Endothelial cell of umbilical vein (primary cell): Measurements from ENCODE around the gene TBX15. TPM values are rescaled to one million over a fixed set of nuclear protein-coding genes. Genes with fewer than 3 reads are reported as not detected.

Experiments
- BruUV-seq: library from RNA; stranded (reverse); fragments of 400-500 nt; replicated peaks from 2 replicates; lab custom pipeline; 2021; lab: Mats Ljungman, UMichigan
- CTCF ChIA-PET: fragments of 300-600, 350-600 bp; sonication (Branson Sonifier 250); formaldehyde crosslinking; loops from one replicate; lab custom pipeline; 2021; ENCODE audit warnings: antibody characterized with exemption, inconsistent platforms; lab: Charles Lee
- POLR2A ChIA-PET: fragments of 300-600, 350-600 bp; sonication (Branson Sonifier 250); formaldehyde crosslinking; loops from one replicate; lab custom pipeline; 2021; ENCODE audit warnings: antibody characterized with exemption, inconsistent platforms; lab: Charles Lee
- DNase-seq: peaks from one replicate; pipeline ENCODE4 v3.0.0-alpha.2; 2011; ENCODE audit warnings: low read depth, low spot score
- FAIRE-seq: peaks from 2 replicates; lab custom pipeline; 2011; peaks lifted over from hg19 to GRCh38; lab: Jason Lieb, UNC
- H2AFZ ChIP-seq: 2 replicates; pipeline ENCODE4 v1.6.0; 2012; ENCODE audit warnings: low read depth, low read length, control low read depth, inconsistent platforms
- H3K27ac ChIP-seq: 2 replicates; pipeline ENCODE4 v1.5.1; 2011; ENCODE audit warnings: low read depth, mild to moderate bottlenecking, control low read depth, low read length, moderate library complexity; ENCODE audit not compliant: insufficient read depth
- H3K27me3 ChIP-seq, 2 experiments: 2 replicates each; pipeline versions ENCODE4 v1.6.0 to v1.6.1; 2011; ENCODE audit warnings: low read length in 2 of 2, mixed read lengths in 1 of 2; ENCODE audit not compliant: control insufficient read depth in 2 of 2, insufficient read depth in 2 of 2
- H3K36me3 ChIP-seq, 2 experiments: 2 replicates in 1 of 2; 3 replicates in 1 of 2; pipeline ENCODE4 v1.5.1; 2011; ENCODE audit warnings: low read length in 2 of 2, mild to moderate bottlenecking in 1 of 2, moderate library complexity in 1 of 2; ENCODE audit not compliant: control insufficient read depth in 2 of 2, insufficient read depth in 2 of 2; ENCODE audit errors: extremely low read depth in 1 of 2
- H3K4me1 ChIP-seq: 3 replicates; pipeline ENCODE4 v1.5.1; 2011; ENCODE audit warnings: mild to moderate bottlenecking, low read length; ENCODE audit not compliant: control insufficient read depth, insufficient read depth; ENCODE audit errors: extremely low read depth
- H3K4me2 ChIP-seq: 2 replicates; pipeline ENCODE4 v1.6.1; 2011; ENCODE audit warnings: low read length, control low read depth, mixed read lengths; ENCODE audit not compliant: insufficient read depth
- H3K4me3 ChIP-seq, 3 experiments: fragments of 200-600 bp in 1 of 3; sonication (generic), shearing (Covaris generic) in 1 of 3; replicated peaks in 1 of 3; 2 replicates each; pipeline ENCODE4 v1.5.1; 2011 to 2016; ENCODE audit warnings: control low read depth in 3 of 3, low read length in 3 of 3, mild to moderate bottlenecking in 2 of 3, inconsistent platforms in 1 of 3, low read depth in 1 of 3, moderate library complexity in 1 of 3; ENCODE audit not compliant: insufficient read depth in 1 of 3
- H3K79me2 ChIP-seq: 2 replicates; pipeline ENCODE4 v1.6.0; 2012; ENCODE audit warnings: low read length, inconsistent platforms; ENCODE audit not compliant: control insufficient read depth, insufficient read depth
- H3K9ac ChIP-seq: replicated peaks from 2 replicates; pipeline ENCODE3; 2011; ENCODE audit warnings: low read length, control low read depth; ENCODE audit not compliant: insufficient read depth; ENCODE audit errors: extremely low read depth
- H3K9me1 ChIP-seq: replicated peaks from 3 replicates; pipeline ENCODE4 v1.6.0; 2011; ENCODE audit warnings: mild to moderate bottlenecking, low read length; ENCODE audit not compliant: control insufficient read depth, insufficient read depth; ENCODE audit errors: extremely low read depth
- H3K9me3 ChIP-seq: replicated peaks from 2 replicates; pipeline ENCODE4 v1.5.1; 2012; ENCODE audit warnings: low read length, inconsistent platforms; ENCODE audit not compliant: control insufficient read depth, insufficient read depth
- H4K20me1 ChIP-seq: replicated peaks from 2 replicates; pipeline ENCODE3; 2011; ENCODE audit warnings: mild to moderate bottlenecking, low read length; ENCODE audit not compliant: control insufficient read depth, insufficient read depth; ENCODE audit errors: extremely low read depth
- CTCF ChIP-seq, 2 donors: IDR thresholded peaks; 1 replicate in 1 of 2; 2 replicates in 1 of 2; pipeline ENCODE4 v1.5.1; 2011; ENCODE audit warnings: low read length in 2 of 2, mild to moderate bottlenecking in 2 of 2, moderate library complexity in 2 of 2, control low read depth in 1 of 2, inconsistent platforms in 1 of 2, low read depth in 1 of 2; ENCODE audit not compliant: insufficient read depth in 1 of 2; ENCODE audit errors: extremely low read depth in 1 of 2
- EZH2 ChIP-seq: IDR thresholded peaks from 2 replicates; pipeline ENCODE4 v1.6.1; 2012; ENCODE audit warnings: borderline replicate concordance, low read depth, mild to moderate bottlenecking, moderate library complexity, low read length, inconsistent platforms; ENCODE audit not compliant: severe bottlenecking
- POLR2A ChIP-seq: IDR thresholded peaks from 2 replicates; pipeline ENCODE4 v1.6.1; 2012; ENCODE audit warnings: low read depth, mild to moderate bottlenecking, control low read depth, low read length
- POLR2AphosphoS5 ChIP-seq: IDR thresholded peaks from 2 replicates; pipeline ENCODE4 v1.6.1; 2012; ENCODE audit warnings: low read depth, mild to moderate bottlenecking, control low read depth, low read length, moderate library complexity; ENCODE audit not compliant: insufficient read depth
- dilution Hi-C: fragments of 300-500 bp; cut with MboI; formaldehyde crosslinking; loops from one replicate; pipeline ENCODE4 v1.15.0; 2019; ENCODE audit warnings: low sequenced_read_pairs; ENCODE audit not compliant: extremely low pct_ligation_motif_present
- intact Hi-C: fragments of 100-400 bp; cut with micrococcal nuclease; formaldehyde crosslinking; loops from one replicate; pipeline ENCODE4 v1.10.0; 2022
- polyA plus RNA-seq, 4 experiments: library from polyadenylated mRNA; depleted of rRNA in 3 of 4; stranded (reverse) in 3 of 4; unstranded in 1 of 4; fragments of >200 nt; gene quantifications; 2 replicates each; pipeline versions ENCODE4 v1.2.1 to v1.2.3, GENCODE V29; 2011 to 2012; ENCODE audit warnings: missing spikeins in 1 of 4
- total RNA-seq: library from RNA; stranded (reverse); gene quantifications from 2 replicates; pipeline ENCODE4 v1.2.3, GENCODE V29; 2021

Gene TBX15
- total and polyA plus RNA-seq, 2 donors (not counting 3 experiments of a cell fraction or from before 2014, with no cell fraction given) = 0.01 TPM; not detected in 1

- intact Hi-C loops = loop anchor here (1.0 to 10.0 kb wide), 3 partner anchors 269 to 933 kb away; no protein-coding TSS in a partner anchor
- peak overlapping the region in 1 of 3 experiments; percentile 3 for H3K4me3 ChIP-seq
- FAIRE-seq = no peak
- POLR2A ChIA-PET = no interaction called here
- no peak overlapping the region for H3K9ac ChIP-seq
- H4K20me1 ChIP-seq = no peaks in the 10 kb centered on the region
- H3K79me2 ChIP-seq = no peaks in the 10 kb centered on the region
- H3K36me3 ChIP-seq = no peaks in the 10 kb centered on the region
- H3K9me3 ChIP-seq = no peaks in the 10 kb centered on the region
- peaks cover 64 to 79% of the 10 kb centered on the region in 2 experiments for H3K27me3 ChIP-seq
- H2AFZ ChIP-seq = no peak overlapping the region
- H3K27ac ChIP-seq = no peak overlapping the region
- H3K4me2 ChIP-seq = no peak overlapping the region
- H3K4me1 ChIP-seq = peaks cover 10% of the 10 kb centered on the region
- dilution Hi-C loops = no loop called here
- BruUV-seq = no TSS peak
- CTCF ChIA-PET = interaction anchor here (1.0 to 2.7 kb wide), 17 partner anchors 8 to 1039 kb away, joined by 3 to 69 read pairs (median 6); no protein-coding TSS in a partner anchor
- H3K9me1 ChIP-seq = no peaks in the 10 kb centered on the region
- no peak for DNase-seq
- TF ChIP-seq EZH2 (peak; percentile 93), CTCF (IDR thresholded peaks at IDR 0.05; ENCODE audit: extremely low read depth in 1 of 2, insufficient read depth in 1 of 2, low read depth in 1 of 2, low read length in 2 of 2) (no peak), POLR2A (no peak), POLR2AphosphoS5 (no peak)
These were observed 19.7 kb upstream of the TBX15 start for GRCh38 chr1:119007670-119008482.
